BLaER1 treated with 17β-estradiol and CSF1 and Interleukin-3, amounts not matched to agents 10 nM and 100 nM (cell line): ENCODE data around the gene ZBTB40.

Experiments
- H3K27ac ChIP-seq, 11 experiments: shearing (Covaris generic); formaldehyde crosslinking; 2 replicates each; pipeline ENCODE4 v1.8.1; 2022
- H3K27me3 ChIP-seq, 11 experiments: shearing (Covaris generic); formaldehyde crosslinking; 2 replicates each; pipeline ENCODE4 v1.8.1; 2022
- H3K36me3 ChIP-seq, 11 experiments: shearing (Covaris generic); formaldehyde crosslinking; 2 replicates each; pipeline ENCODE4 v1.8.1; 2022
- H3K4me1 ChIP-seq, 10 experiments: shearing (Covaris generic); formaldehyde crosslinking; 2 replicates each; pipeline ENCODE4 v1.8.1; 2022
- H3K4me2 ChIP-seq, 11 experiments: shearing (Covaris generic); formaldehyde crosslinking; 2 replicates each; pipeline ENCODE4 v1.8.1; 2022
- H3K4me3 ChIP-seq, 10 experiments: shearing (Covaris generic); formaldehyde crosslinking; 2 replicates each; pipeline ENCODE4 v1.8.1; 2022
- H3K9ac ChIP-seq, 11 experiments: shearing (Covaris generic); formaldehyde crosslinking; 2 replicates each; pipeline ENCODE4 v1.8.1; 2022
- H3K9me3 ChIP-seq, 11 experiments: shearing (Covaris generic); formaldehyde crosslinking; replicated peaks in 1 of 11; 2 replicates each; pipeline ENCODE4 v1.8.1; 2022
- H4K20me1 ChIP-seq, 11 experiments: shearing (Covaris generic); formaldehyde crosslinking; 2 replicates each; pipeline ENCODE4 v1.8.1; 2022
- Cebpa-rat ChIP-seq, 11 experiments: shearing (Covaris generic); IDR thresholded peaks; 2 replicates each; pipeline ENCODE4 v1.8.1; 2022

The ZBTB40 gene

DNA sequence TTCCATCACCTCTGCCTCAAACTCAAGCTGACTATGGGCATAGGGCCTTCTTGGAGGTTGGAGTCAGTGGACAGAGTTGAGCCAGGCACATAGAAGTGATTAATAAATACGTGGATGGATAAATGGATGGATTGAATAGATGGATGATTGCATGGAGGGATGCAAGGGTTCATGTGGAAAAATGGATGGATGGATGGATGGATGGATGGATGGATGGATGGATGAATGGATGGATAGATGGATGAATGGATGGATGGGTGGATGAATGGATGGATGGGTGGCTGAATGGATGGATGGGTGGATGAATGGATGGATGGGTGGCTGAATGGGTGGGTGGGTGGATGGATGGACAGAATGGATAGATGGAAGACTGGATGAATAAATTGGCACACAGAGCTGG lies 40.1 kb upstream of the ZBTB40 start:
- Histone ChIP-seq H3K4me3 (no peak overlapping the region), H3K4me2 (no peak overlapping the region), H3K27ac (no peak overlapping the region), H3K36me3 (no peaks in the 10 kb centered on the region), H3K9me3 (no peaks in the 10 kb centered on the region), H3K9ac (no peak overlapping the region), H3K4me1 (no peaks in the 10 kb centered on the region), H3K27me3 (no peaks in the 10 kb centered on the region), H4K20me1 (peaks cover 0 to 11% (median 0%) of the 10 kb centered on the region in 11 experiments; a peak in 2 of 22 replicates)
- no peak for TF ChIP-seq Cebpa-rat (IDR thresholded peaks at IDR 0.05)

DNA sequence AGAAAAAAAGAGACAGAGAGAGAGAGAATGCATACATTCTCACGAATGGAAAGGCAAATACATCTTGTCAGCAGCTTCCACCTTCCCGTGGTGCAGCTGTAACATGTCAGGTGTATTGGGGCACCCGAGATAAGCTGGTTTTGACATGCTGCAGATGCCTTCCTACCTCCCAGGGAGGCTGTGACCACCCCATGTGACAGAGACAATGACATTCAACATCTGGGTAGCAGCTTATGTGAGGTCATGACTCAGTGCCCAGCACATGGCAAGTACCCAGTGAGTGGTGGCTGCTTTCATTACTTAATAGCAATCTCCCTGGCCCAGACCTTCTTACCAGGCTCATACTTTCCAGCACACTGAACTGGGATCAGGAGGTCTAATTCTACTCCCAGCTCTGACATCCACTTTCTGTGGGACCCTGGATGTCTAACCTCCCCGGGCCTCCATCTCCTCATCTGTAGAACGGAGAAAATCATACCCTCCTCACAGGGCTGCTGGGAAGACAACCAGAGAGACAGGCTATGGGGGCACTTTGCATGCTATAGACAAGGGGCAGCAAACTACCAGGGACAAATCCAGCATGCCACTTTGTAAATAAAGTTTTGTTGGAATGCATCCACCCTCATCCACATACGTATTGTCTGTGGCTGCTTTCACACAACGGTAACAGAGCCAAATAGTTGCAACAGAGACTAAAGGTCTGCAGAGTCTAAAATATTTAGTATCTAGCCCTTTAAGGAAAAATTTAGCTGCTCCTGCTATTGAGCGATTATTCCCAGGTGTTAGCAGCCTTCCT lies 38.5 kb upstream of the ZBTB40 start:
- H3K4me1 ChIP-seq: no peaks in the 10 kb centered on the region
- H3K27ac ChIP-seq: no peak overlapping the region
- H3K9ac ChIP-seq: peak overlapping the region in 1 of 11 experiments; percentile 47; a peak in 1 of 22 replicates
- H3K36me3 ChIP-seq: no peaks in the 10 kb centered on the region
- H3K27me3 ChIP-seq: no peaks in the 10 kb centered on the region
- H4K20me1 ChIP-seq: peaks cover 0 to 15% (median 0%) of the 10 kb centered on the region in 11 experiments; a peak in 2 of 22 replicates
- no peak overlapping the region for H3K4me3 ChIP-seq
- no peaks in the 10 kb centered on the region for H3K9me3 ChIP-seq
- no peak overlapping the region for H3K4me2 ChIP-seq
- no peak for TF ChIP-seq Cebpa-rat (IDR thresholded peaks at IDR 0.05)

GRCh38 chr1:22413799-22414198 lies 37.9 kb upstream of the ZBTB40 start:
- H3K4me3 ChIP-seq: no peak overlapping the region
- H3K4me1 ChIP-seq: peaks cover 0 to 4% (median 3%) of the 10 kb centered on the region in 10 experiments; a peak in 12 of 20 replicates
- TF ChIP-seq Cebpa-rat (IDR thresholded peaks at IDR 0.05): no peak
- H3K9me3 ChIP-seq: no peaks in the 10 kb centered on the region
- H3K27ac ChIP-seq: no peak overlapping the region
- no peak overlapping the region for H3K9ac ChIP-seq
- no peaks in the 10 kb centered on the region for H3K36me3 ChIP-seq
- no peak overlapping the region for H3K4me2 ChIP-seq
- peaks cover 0 to 8% (median 0%) of the 10 kb centered on the region in 11 experiments; a peak in 1 of 22 replicates for H4K20me1 ChIP-seq
- no peaks in the 10 kb centered on the region for H3K27me3 ChIP-seq

GRCh38 chr1:22414244-22414751 lies 37.4 kb upstream of the ZBTB40 start:
- Histone ChIP-seq H3K4me3 (no peak overlapping the region), H3K9ac (no peak overlapping the region), H3K27ac (no peak overlapping the region), H4K20me1 (peaks cover 0 to 8% (median 0%) of the 10 kb centered on the region in 11 experiments; a peak in 1 of 22 replicates), H3K36me3 (no peaks in the 10 kb centered on the region), H3K4me2 (no peak overlapping the region), H3K27me3 (no peaks in the 10 kb centered on the region), H3K9me3 (no peaks in the 10 kb centered on the region), H3K4me1 (peaks cover 0 to 9% (median 8%) of the 10 kb centered on the region in 10 experiments; a peak in 13 of 20 replicates)
- no peak for TF ChIP-seq Cebpa-rat (IDR thresholded peaks at IDR 0.05)

DNA sequence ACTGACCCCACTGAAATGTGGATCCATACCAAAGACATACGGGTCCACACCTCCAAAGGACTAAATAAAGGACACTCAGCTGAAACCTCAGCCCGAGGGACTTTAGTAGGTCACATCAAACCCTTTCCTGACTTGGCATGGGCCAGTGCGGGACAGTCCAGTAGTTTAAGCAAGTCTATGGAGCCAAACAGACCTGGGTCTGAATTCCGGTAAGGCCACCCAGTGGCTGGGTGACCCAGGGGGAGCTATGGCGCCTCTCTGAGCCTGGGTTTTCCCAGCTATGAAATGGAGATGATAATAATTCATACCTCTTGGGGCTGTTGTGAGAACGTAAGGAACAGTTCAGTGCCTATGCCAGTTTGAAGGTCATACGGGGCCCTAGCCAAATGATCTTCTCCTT lies 36.2 kb upstream of the ZBTB40 start:
- Histone ChIP-seq H3K4me3 (no peak overlapping the region), H3K36me3 (no peaks in the 10 kb centered on the region), H3K4me1 (peaks cover 0 to 21% (median 16%) of the 10 kb centered on the region in 10 experiments; a peak in 15 of 20 replicates), H3K27ac (no peak overlapping the region), H4K20me1 (peaks cover 0 to 8% (median 0%) of the 10 kb centered on the region in 11 experiments; a peak in 1 of 22 replicates), H3K9me3 (no peaks in the 10 kb centered on the region), H3K27me3 (no peaks in the 10 kb centered on the region), H3K4me2 (no peak overlapping the region), H3K9ac (no peak overlapping the region)
- no peak for TF ChIP-seq Cebpa-rat (IDR thresholded peaks at IDR 0.05)

GRCh38 chr1:22416555-22417454 lies 34.8 kb upstream of the ZBTB40 start:
- no peak overlapping the region for H3K27ac ChIP-seq
- H3K4me3 ChIP-seq: no peak overlapping the region
- H3K9me3 ChIP-seq: no peaks in the 10 kb centered on the region
- H3K36me3 ChIP-seq: no peaks in the 10 kb centered on the region
- no peaks in the 10 kb centered on the region for H3K27me3 ChIP-seq
- peaks cover 0 to 22% (median 16%) of the 10 kb centered on the region in 10 experiments; a peak in 15 of 20 replicates for H3K4me1 ChIP-seq
- no peak overlapping the region for H3K9ac ChIP-seq
- TF ChIP-seq Cebpa-rat (IDR thresholded peaks at IDR 0.05): no peak
- peaks cover 0 to 8% (median 0%) of the 10 kb centered on the region in 11 experiments; a peak in 1 of 22 replicates for H4K20me1 ChIP-seq
- H3K4me2 ChIP-seq: peak overlapping the region in 3 of 11 experiments; percentile 37 to 67 (median 51); a peak in 6 of 22 replicates

DNA sequence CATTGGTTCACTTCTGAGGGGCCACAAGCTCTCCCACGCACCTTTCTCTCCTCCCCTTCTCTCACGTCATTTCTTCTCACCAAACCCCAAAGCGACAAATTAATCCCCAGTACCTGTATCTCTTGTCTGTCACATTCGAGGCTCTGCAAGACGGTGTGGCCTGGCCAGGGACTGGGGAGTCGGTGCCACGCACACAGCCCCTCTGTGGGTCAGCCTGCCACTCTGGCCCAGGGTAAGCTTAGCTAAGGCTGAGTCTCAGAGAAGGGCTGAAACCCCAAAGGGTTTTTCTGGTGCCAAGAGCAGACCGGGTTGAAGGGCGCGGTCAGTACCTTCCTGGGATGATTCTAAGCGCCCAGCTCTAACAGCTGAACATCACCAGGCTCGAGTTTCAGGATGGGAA lies 34.2 kb upstream of the ZBTB40 start:
- H3K9me3 ChIP-seq: no peaks in the 10 kb centered on the region
- H3K4me3 ChIP-seq: no peak overlapping the region
- H4K20me1 ChIP-seq: peaks cover 0 to 8% (median 0%) of the 10 kb centered on the region in 11 experiments; a peak in 1 of 22 replicates
- no peaks in the 10 kb centered on the region for H3K36me3 ChIP-seq
- no peak overlapping the region for H3K9ac ChIP-seq
- no peak overlapping the region for H3K4me2 ChIP-seq
- no peak overlapping the region for H3K27ac ChIP-seq
- peaks cover 0 to 22% (median 16%) of the 10 kb centered on the region in 10 experiments; a peak in 15 of 20 replicates for H3K4me1 ChIP-seq
- TF ChIP-seq Cebpa-rat (IDR thresholded peaks at IDR 0.05): no peak
- H3K27me3 ChIP-seq: no peaks in the 10 kb centered on the region

DNA sequence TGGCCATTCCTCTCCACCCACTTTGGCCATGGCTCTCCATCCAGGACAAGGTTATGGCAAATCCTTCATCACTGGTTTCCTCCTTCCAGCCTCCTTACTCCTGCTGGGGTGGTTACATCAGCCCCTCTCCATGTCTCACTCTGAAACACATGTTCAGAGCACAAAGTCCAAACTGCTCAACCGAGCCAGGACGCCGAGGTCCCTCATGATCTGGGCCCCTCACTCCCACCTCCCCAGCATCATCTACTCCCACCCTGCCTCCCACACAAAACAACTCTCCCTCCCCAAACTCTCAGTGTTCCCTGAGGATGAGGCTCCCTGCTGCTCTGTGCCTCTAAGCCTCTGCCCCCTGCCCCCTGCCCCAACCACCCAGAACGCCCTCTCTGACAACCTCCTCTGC lies 33.3 kb upstream of the ZBTB40 start:
- Histone ChIP-seq H3K36me3 (no peaks in the 10 kb centered on the region), H3K4me3 (no peak overlapping the region), H3K4me2 (peak overlapping the region in 6 of 11 experiments; percentile 15 to 61 (median 42); a peak in 7 of 22 replicates), H3K27ac (no peak overlapping the region), H3K27me3 (no peaks in the 10 kb centered on the region), H3K9me3 (no peaks in the 10 kb centered on the region), H3K9ac (0 out of 22 replicates have a peak overlapping the region, but pooled peaks of 1 of the 11 experiments have one; percentile 6), H4K20me1 (peaks cover 0 to 8% (median 0%) of the 10 kb centered on the region in 11 experiments; a peak in 1 of 22 replicates), H3K4me1 (peaks cover 0 to 22% (median 16%) of the 10 kb centered on the region in 10 experiments; a peak in 15 of 20 replicates)
- TF ChIP-seq Cebpa-rat (IDR thresholded peaks at IDR 0.05): no peak
